H1 (cell line): Measurements from ENCODE around the gene EPB41L5. TPM values are rescaled to one million over a fixed set of nuclear protein-coding genes. Genes with fewer than 3 reads are reported as not detected.

Experiments used
- CTCF ChIA-PET: fragments of 300-600 bp; sonication (Branson Sonifier 250); formaldehyde crosslinking; loops from one replicate; lab custom pipeline; 2021; ENCODE audit not compliant: partially characterized antibody; lab: Charles Lee
- POLR2A ChIA-PET: fragments of 300-600 bp; sonication (Branson Sonifier 250); formaldehyde crosslinking; loops from one replicate; lab custom pipeline; 2021; ENCODE audit warnings: inconsistent platforms; ENCODE audit not compliant: partially characterized antibody; lab: Charles Lee
- DNase-seq, 2 experiments: peaks; one replicate each; pipeline versions ENCODE4 v3.0.0 to v3.0.0-alpha.2; 2010 to 2022; ENCODE audit warnings: low spot score in 2 of 2, low read depth in 1 of 2, mixed read lengths in 1 of 2
- FAIRE-seq: peaks from 2 replicates; lab custom pipeline; 2011; peaks lifted over from hg19 to GRCh38; lab: Jason Lieb, UNC
- H2AFZ ChIP-seq: 2 replicates; pipeline ENCODE4 v1.8.1; 2012; ENCODE audit warnings: low read length, inconsistent platforms
- H2AK5ac ChIP-seq: 2 replicates; pipeline ENCODE4 v1.6.1; 2013; ENCODE audit warnings: low read depth, low read length
- H2BK120ac ChIP-seq: replicated peaks from 2 replicates; pipeline ENCODE3; 2013; ENCODE audit warnings: low read depth, low read length, inconsistent platforms
- H2BK12ac ChIP-seq: 2 replicates; pipeline ENCODE4 v1.6.1; 2013; ENCODE audit warnings: low read depth, low read length
- H2BK15ac ChIP-seq: 2 replicates; pipeline ENCODE4 v1.6.1; 2013; ENCODE audit warnings: low read length
- H2BK20ac ChIP-seq: 2 replicates; pipeline ENCODE4 v1.6.1; 2013; ENCODE audit warnings: low read length
- H2BK5ac ChIP-seq: 2 replicates; pipeline ENCODE4 v1.6.1; 2013; ENCODE audit warnings: low read depth, low read length
- H3K14ac ChIP-seq: 2 replicates; pipeline ENCODE4 v1.6.1; 2013; ENCODE audit warnings: inconsistent platforms; ENCODE audit not compliant: insufficient read length
- H3K18ac ChIP-seq: 2 replicates; pipeline ENCODE4 v1.6.1; 2013; ENCODE audit warnings: low read length; ENCODE audit errors: extremely low read depth
- H3K23ac ChIP-seq: 2 replicates; pipeline ENCODE4 v1.6.1; 2013; ENCODE audit warnings: inconsistent platforms; ENCODE audit not compliant: insufficient read length
- H3K23me2 ChIP-seq: 2 replicates; pipeline ENCODE4 v1.6.1; 2013; ENCODE audit warnings: low read depth, low read length
- H3K27ac ChIP-seq: 2 replicates; pipeline ENCODE4 v1.6.1; 2011; ENCODE audit warnings: low read depth, low read length, inconsistent platforms
- H3K27me3 ChIP-seq, 4 experiments: replicated peaks in 1 of 4; 1 replicate in 1 of 4; 2 replicates in 3 of 4; pipeline versions ENCODE4 v1.6.1 to v1.8.1; 2011 to 2013; ENCODE audit warnings: low read length in 3 of 4, mild to moderate bottlenecking in 3 of 4, inconsistent platforms in 2 of 4, mixed read lengths in 2 of 4, moderate library complexity in 1 of 4; ENCODE audit not compliant: control insufficient read depth in 3 of 4, insufficient read depth in 3 of 4; ENCODE audit errors: extremely low read depth in 1 of 4
- H3K36me3 ChIP-seq, 4 experiments: 2 replicates each; pipeline versions ENCODE4 v1.6.1 to v1.8.1; 2011 to 2013; ENCODE audit warnings: mild to moderate bottlenecking in 4 of 4, low read length in 3 of 4, moderate library complexity in 2 of 4, control low read depth in 1 of 4, inconsistent platforms in 1 of 4; ENCODE audit not compliant: insufficient read depth in 4 of 4, control insufficient read depth in 2 of 4
- H3K4ac ChIP-seq: replicated peaks from 2 replicates; pipeline ENCODE3; 2013; ENCODE audit warnings: low read length, low read depth, mixed read lengths, inconsistent platforms; ENCODE audit not compliant: insufficient read length
- H3K4me1 ChIP-seq, 4 experiments: replicated peaks in 1 of 4; 1 replicate in 1 of 4; 2 replicates in 3 of 4; pipeline versions ENCODE4 v1.6.1 to v1.8.1; 2011 to 2013; ENCODE audit warnings: low read length in 3 of 4, inconsistent platforms in 2 of 4, mixed read lengths in 1 of 4; ENCODE audit not compliant: insufficient read depth in 4 of 4, control insufficient read depth in 3 of 4
- H3K4me2 ChIP-seq, 2 experiments: 2 replicates each; pipeline versions ENCODE4 v1.6.1 to v1.8.1; 2011 to 2013; ENCODE audit warnings: low read depth in 2 of 2, low read length in 2 of 2, control low read depth in 1 of 2, inconsistent platforms in 1 of 2, mild to moderate bottlenecking in 1 of 2; ENCODE audit not compliant: insufficient read depth in 1 of 2
- H3K4me3 ChIP-seq, 4 experiments: fragments of 200-600, 300-600 bp in 1 of 4; sonication (generic), shearing (Covaris generic), sonication (Bioruptor Twin) in 1 of 4; 2 replicates each; pipeline versions ENCODE4 v1.5.1 to v1.8.1; 2011 to 2016; ENCODE audit warnings: low read length in 4 of 4, low read depth in 3 of 4, control low read depth in 2 of 4, inconsistent platforms in 2 of 4, mild to moderate bottlenecking in 2 of 4, mixed read lengths in 1 of 4, moderate library complexity in 1 of 4; ENCODE audit not compliant: insufficient read depth in 2 of 4; ENCODE audit errors: extremely low read depth in 1 of 4
- H3K56ac ChIP-seq: replicated peaks from 2 replicates; pipeline ENCODE3; 2013; ENCODE audit warnings: low read depth, mild to moderate bottlenecking, mixed read lengths, low read length, inconsistent platforms; ENCODE audit not compliant: insufficient read length
- H3K79me1 ChIP-seq: 2 replicates; pipeline ENCODE4 v1.6.1; 2013; ENCODE audit warnings: low read depth, low read length, control low read depth
- H3K79me2 ChIP-seq, 2 experiments: 2 replicates each; pipeline versions ENCODE4 v1.6.1 to v1.8.1; 2012 to 2013; ENCODE audit warnings: low read length in 2 of 2, mild to moderate bottlenecking in 2 of 2, inconsistent platforms in 1 of 2; ENCODE audit not compliant: insufficient read depth in 2 of 2, control insufficient read depth in 1 of 2
- H3K9ac ChIP-seq, 4 experiments: replicated peaks in 1 of 4; 1 replicate in 1 of 4; 2 replicates in 3 of 4; pipeline versions ENCODE4 v1.6.1 to v1.8.1; 2011 to 2013; ENCODE audit warnings: low read depth in 3 of 4, low read length in 3 of 4, control low read depth in 2 of 4, mild to moderate bottlenecking in 2 of 4, moderate library complexity in 2 of 4, inconsistent platforms in 1 of 4; ENCODE audit errors: extremely low read depth in 1 of 4
- H3K9me3 ChIP-seq, 2 experiments: 2 replicates each; pipeline versions ENCODE4 v1.6.1 to v1.8.1; 2012 to 2013; ENCODE audit warnings: mild to moderate bottlenecking in 2 of 2, moderate library complexity in 2 of 2, control low read depth in 1 of 2, inconsistent platforms in 1 of 2, low read depth in 1 of 2, low read length in 1 of 2, mixed read lengths in 1 of 2; ENCODE audit not compliant: insufficient read depth in 2 of 2
- H4K20me1 ChIP-seq, 2 experiments: replicated peaks in 1 of 2; 2 replicates each; pipeline versions ENCODE3 to v1.8.1; 2011 to 2013; ENCODE audit warnings: inconsistent platforms in 2 of 2, low read length in 2 of 2, mild to moderate bottlenecking in 1 of 2; ENCODE audit not compliant: insufficient read depth in 2 of 2, control insufficient read depth in 1 of 2
- H4K5ac ChIP-seq: 2 replicates; pipeline ENCODE4 v1.6.1; 2013; ENCODE audit warnings: low read length, low read depth, mixed read lengths, inconsistent platforms; ENCODE audit not compliant: insufficient read length
- H4K8ac ChIP-seq: 2 replicates; pipeline ENCODE4 v1.8.0; 2013; ENCODE audit warnings: mild to moderate bottlenecking, moderate library complexity, low read length, inconsistent platforms; ENCODE audit not compliant: insufficient read depth; ENCODE audit errors: extremely low read depth
- H4K91ac ChIP-seq: replicated peaks from 2 replicates; pipeline ENCODE3; 2013; ENCODE audit warnings: low read length, mixed read lengths, inconsistent platforms; ENCODE audit not compliant: insufficient read length
- ASH2L ChIP-seq: fragments of 200-600, 300-600 bp; sonication (generic); IDR thresholded peaks from one replicate; pipeline ENCODE4 v1.7.1; 2017; ENCODE audit warnings: low read length
- CTCF ChIP-seq, 3 experiments: IDR thresholded peaks; 1 replicate in 2 of 3; 2 replicates in 1 of 3; pipeline versions ENCODE4 v1.5.1 to v1.6.1; 2011; ENCODE audit warnings: low read length in 3 of 3, mild to moderate bottlenecking in 3 of 3, inconsistent platforms in 2 of 3, low read depth in 1 of 3, moderate library complexity in 1 of 3; ENCODE audit not compliant: insufficient read depth in 1 of 3; ENCODE audit errors: control extremely low read depth in 1 of 3
- GABPA ChIP-seq: IDR thresholded peaks from 2 replicates; pipeline ENCODE4 v1.6.1; 2011; ENCODE audit warnings: mild to moderate bottlenecking, low read length, moderate library complexity, borderline replicate concordance; ENCODE audit not compliant: insufficient read depth
- GTF2F1 ChIP-seq: IDR thresholded peaks from 2 replicates; pipeline ENCODE4 v1.6.1; 2012; ENCODE audit warnings: low read depth, low read length, improper control_type of control experiment, borderline replicate concordance
- MAX ChIP-seq: IDR thresholded peaks from 2 replicates; pipeline ENCODE4 v1.6.1; 2012; ENCODE audit warnings: inconsistent platforms
- RXRA ChIP-seq: IDR thresholded peaks from 2 replicates; pipeline ENCODE4 v1.6.1; 2011; ENCODE audit warnings: low read depth, mild to moderate bottlenecking, low read length, moderate library complexity; ENCODE audit not compliant: insufficient read depth
- SIN3A ChIP-seq, 2 experiments: IDR thresholded peaks in 1 of 2; conservative IDR thresholded peaks in 1 of 2; 2 replicates each; pipeline ENCODE4 v1.6.1; 2011 to 2012; ENCODE audit warnings: low read length in 2 of 2, improper control_type of control experiment in 1 of 2, low read depth in 1 of 2, mild to moderate bottlenecking in 1 of 2
- TAF1 ChIP-seq: IDR thresholded peaks from 2 replicates; pipeline ENCODE4 v1.6.1; 2011; ENCODE audit warnings: mild to moderate bottlenecking, low read depth, low read length
- WGBS, 2 experiments: shearing (Covaris generic) in 1 of 2; methylation state at CpG; one replicate each; pipeline versions ENCODE4 v1.1.6 to v1.1.7; 2013 to 2015; ENCODE audit warnings: low lambda C conversion rate in 2 of 2, mixed read lengths in 2 of 2, inconsistent platforms in 1 of 2, low coverage in 1 of 2, missing lambda C conversion rate in 1 of 2; ENCODE audit not compliant: insufficient replicate concordance in 2 of 2, insufficient coverage in 1 of 2, insufficient read length in 1 of 2; ENCODE audit errors: extremely low coverage in 1 of 2, missing lambda C conversion rate in 1 of 2; 5-methylcytosine and 5-hydroxymethylcytosine counted together
- polyA plus RNA-seq, 7 experiments: library from polyadenylated mRNA; depleted of rRNA in 3 of 7; stranded (reverse) in 5 of 7; unstranded in 2 of 7; fragments of >200 nt in 5 of 7; fragments of 200-250 nt in 2 of 7; gene quantifications; 1 replicate in 5 of 7; 2 replicates in 1 of 7; 4 replicates in 1 of 7; pipeline versions ENCODE4 v1.2.1 to v1.2.3, GENCODE V29; 2011 to 2013; ENCODE audit warnings: missing spikeins in 2 of 7, mixed read lengths in 2 of 7
- total RNA-seq: library from RNA; stranded (reverse); fragmentation: NEBNext Ultra II Directional; extraction: Animal tissue kit (Norgen Biotek cat#: 25700); gene quantifications from 2 replicates; pipeline ENCODE4 v1.2.1, GENCODE V29; 2021

Gene EPB41L5
- total and polyA plus RNA-seq, 2 of the 8 experiments (the other 6 are each of a cell fraction or from before 2014, with no cell fraction given): 13.5 to 32.3 TPM

- H3K9ac ChIP-seq: no peak overlapping the region
- H3K23me2 ChIP-seq: no peaks in the 10 kb centered on the region; the same call in 1 of the 2 replicates
- H2BK12ac ChIP-seq: no peak overlapping the region
- H3K27me3 ChIP-seq: no peaks in the 10 kb centered on the region
- no peak overlapping the region for H2BK5ac ChIP-seq
- CTCF ChIA-PET: no interaction called here
- H3K4ac ChIP-seq: no peak overlapping the region
- H2AK5ac ChIP-seq: no peak overlapping the region
- H3K18ac ChIP-seq: no peak overlapping the region
- POLR2A ChIA-PET: interaction anchor here (1.4 kb wide), 1 partner anchor 17 kb away, joined by 4 read pairs; no protein-coding TSS in a partner anchor
- H4K8ac ChIP-seq: no peak overlapping the region
- no peak overlapping the region for H3K56ac ChIP-seq
- no peaks in the 10 kb centered on the region; the same call in 1 of the 2 replicates for H3K79me1 ChIP-seq
- H2AFZ ChIP-seq: no peak overlapping the region
- H3K14ac ChIP-seq: no peak overlapping the region
- H2BK15ac ChIP-seq: no peak overlapping the region
- H2BK20ac ChIP-seq: no peak overlapping the region
- H3K9me3 ChIP-seq: no peaks in the 10 kb centered on the region
- H3K4me3 ChIP-seq: no peak overlapping the region
- no peak overlapping the region for H4K91ac ChIP-seq
- peaks cover 0 to 7% (median 4%) of the 10 kb centered on the region in 4 experiments; a peak in 5 of 7 replicates for H3K4me1 ChIP-seq
- no peaks in the 10 kb centered on the region for H3K36me3 ChIP-seq
- no peak overlapping the region for H3K4me2 ChIP-seq
- peaks cover 0 to 4% of the 10 kb centered on the region in 2 experiments for H4K20me1 ChIP-seq
- no peak for FAIRE-seq
- H3K23ac ChIP-seq: no peak overlapping the region
- no peak overlapping the region for H3K27ac ChIP-seq
- no peak overlapping the region for H2BK120ac ChIP-seq
- peaks cover 0 to 29% of the 10 kb centered on the region in 2 experiments; a peak in 2 of 4 replicates for H3K79me2 ChIP-seq
- no peak overlapping the region for H4K5ac ChIP-seq
- WGBS, 2 experiments: 92% methylated on average over 2 of the region's 2 CpGs; no CpG with 5 or more reads in 1 of the 2 experiments
- DNase-seq: no peak
- TF ChIP-seq MAX (no peak), CTCF (IDR thresholded peaks at IDR 0.05; ENCODE audit: control extremely low read depth in 1 of 3, insufficient read depth in 1 of 3, low read depth in 1 of 3, low read length in 3 of 3) (no peak), RXRA (no peak), ASH2L (no peak), GTF2F1 (no peak), GABPA (no peak), SIN3A (conservative IDR thresholded peaks at IDR 0.05 in 1 of 2, IDR thresholded peaks at IDR 0.05 in 1 of 2; ENCODE audit: low read depth in 1 of 2, low read length in 2 of 2) (no peak), TAF1 (no peak)
These were observed 21.1 kb downstream of the EPB41L5 start for GRCh38 chr2:120034027-120034426.
